Tibial nerve (tissue), 3 donors: ENCODE data around the gene TMEM212.

Source experiments
- CTCF ChIP-seq, 5 experiments: fragments of 200-600 bp in 3 of 5; fragments of 450-650 bp in 2 of 5; sonication (generic) in 3 of 5; IDR thresholded peaks; one replicate each; pipeline ENCODE4 v1.5.1; 2016 to 2019; ENCODE audit warnings: antibody characterized with exemption in 5 of 5, mild to moderate bottlenecking in 3 of 5, moderate library complexity in 2 of 5
- POLR2A ChIP-seq, 2 donors: fragments of 450-650 bp; IDR thresholded peaks; one replicate each; pipeline ENCODE4 v1.6.1; 2017; ENCODE audit warnings: antibody characterized with exemption in 2 of 2, mild to moderate bottlenecking in 2 of 2, moderate library complexity in 2 of 2

- no peak for TF ChIP-seq POLR2A (IDR thresholded peaks at IDR 0.05)
- TF ChIP-seq CTCF (IDR thresholded peaks at IDR 0.05) = no peak
Measured at GRCh38 chr3:171797265-171797679, 45.9 kb upstream of the TMEM212 start.
